Measurements from ENCODE around the gene SLC6A12. TPM values are rescaled to one million over a fixed set of nuclear protein-coding genes. Genes with fewer than 3 reads are reported as not detected.

The SLC6A12 gene
- total RNA-seq, 4 donors from 2014 or later: 0.17 to 0.78 (median 0.34) TPM; not detected in 1

GRCh38 chr12:140162-140561 is 73.8 kb downstream of the SLC6A12 start:
- WGBS: 75% methylated on average over 5 of the region's 5 CpGs
- DNase-seq (ENCODE audit: extremely low spot score): no peak
- intact Hi-C loops (cut with DNase I): no loop called here
- H3K27me3 ChIP-seq: peaks cover 0 to 71% (median 13%) of the 10 kb centered on the region in 4 donors
- H3K4me1 ChIP-seq: peaks cover 9 to 20% (median 13%) of the 10 kb centered on the region in 4 donors
- H3K9me3 ChIP-seq: no peaks in the 10 kb centered on the region
- TF ChIP-seq EP300 (IDR thresholded peaks at IDR 0.05) (no peak), POLR2A (IDR thresholded peaks at IDR 0.05; ENCODE audit: low read depth) (no peak), POLR2AphosphoS5 (IDR thresholded peaks at IDR 0.05) (no peak)
- TF ChIP-seq, protein P1, sequence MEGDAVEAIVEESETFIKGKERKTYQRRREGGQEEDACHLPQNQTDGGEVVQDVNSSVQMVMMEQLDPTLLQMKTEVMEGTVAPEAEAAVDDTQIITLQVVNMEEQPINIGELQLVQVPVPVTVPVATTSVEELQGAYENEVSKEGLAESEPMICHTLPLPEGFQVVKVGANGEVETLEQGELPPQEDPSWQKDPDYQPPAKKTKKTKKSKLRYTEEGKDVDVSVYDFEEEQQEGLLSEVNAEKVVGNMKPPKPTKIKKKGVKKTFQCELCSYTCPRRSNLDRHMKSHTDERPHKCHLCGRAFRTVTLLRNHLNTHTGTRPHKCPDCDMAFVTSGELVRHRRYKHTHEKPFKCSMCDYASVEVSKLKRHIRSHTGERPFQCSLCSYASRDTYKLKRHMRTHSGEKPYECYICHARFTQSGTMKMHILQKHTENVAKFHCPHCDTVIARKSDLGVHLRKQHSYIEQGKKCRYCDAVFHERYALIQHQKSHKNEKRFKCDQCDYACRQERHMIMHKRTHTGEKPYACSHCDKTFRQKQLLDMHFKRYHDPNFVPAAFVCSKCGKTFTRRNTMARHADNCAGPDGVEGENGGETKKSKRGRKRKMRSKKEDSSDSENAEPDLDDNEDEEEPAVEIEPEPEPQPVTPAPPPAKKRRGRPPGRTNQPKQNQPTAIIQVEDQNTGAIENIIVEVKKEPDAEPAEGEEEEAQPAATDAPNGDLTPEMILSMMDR (IDR thresholded peaks at IDR 0.05): no peak
- H3K27ac ChIP-seq (replicated peaks in 1 of 4): no peak overlapping the region
- no peaks in the 10 kb centered on the region for H3K36me3 ChIP-seq
- no peak overlapping the region for H3K4me3 ChIP-seq

Other genes starting within 250 kb of the SLC6A12 start
- 1 to 10 TPM in 2 of 4 donors, under 1 TPM in 2; 0.26 to 2.3 (median 1.4) TPM for gene IQSEC3, start 147.4 kb downstream of the SLC6A12 start, total RNA-seq
- gene SLC6A13, start 48.7 kb upstream of the SLC6A12 start, total RNA-seq: not detected
- gene KDM5A, start 175.2 kb upstream of the SLC6A12 start, total RNA-seq: 10 to 100 TPM; 33.6 to 46.1 (median 39.1) TPM
- gene CCDC77, start 187.5 kb upstream of the SLC6A12 start, total RNA-seq: 1 to 10 TPM; 3.8 to 7.1 (median 5.0) TPM
- gene B4GALNT3, start 245.8 kb upstream of the SLC6A12 start, total RNA-seq: under 1 TPM; under 0.01 to 0.80 (median 0.36) TPM

Measured in esophagus muscularis mucosa (tissue), 4 donors.